Muscle layer of colon (tissue), 2 donors: ENCODE results near the gene SORCS2.
A peak's percentile ranks its signal among the peaks of the same experiment; 100 is the strongest.

Experiments
- H3K27ac ChIP-seq: one replicate; pipeline ENCODE4 v1.7.0; 2013; ENCODE audit warnings: low read depth, mild to moderate bottlenecking, low read length, moderate library complexity
- H3K27me3 ChIP-seq, 2 donors: one replicate each; pipeline ENCODE4 v1.7.0; 2013; ENCODE audit warnings: low read length in 2 of 2, mild to moderate bottlenecking in 2 of 2; ENCODE audit not compliant: insufficient read depth in 2 of 2, control insufficient read depth in 1 of 2
- H3K36me3 ChIP-seq: one replicate; pipeline ENCODE4 v1.7.0; 2013; ENCODE audit warnings: mild to moderate bottlenecking, low read length; ENCODE audit not compliant: insufficient read depth
- H3K4me1 ChIP-seq: one replicate; pipeline ENCODE4 v1.7.0; 2013; ENCODE audit warnings: mild to moderate bottlenecking, low read length; ENCODE audit not compliant: insufficient read depth
- H3K4me3 ChIP-seq, 2 donors: one replicate each; pipeline ENCODE4 v1.7.0; 2013; ENCODE audit warnings: low read length in 2 of 2, low read depth in 1 of 2, mild to moderate bottlenecking in 1 of 2, moderate library complexity in 1 of 2
- H3K9ac ChIP-seq: one replicate; pipeline ENCODE4 v1.7.0; 2013; ENCODE audit warnings: low read length
- H3K9me3 ChIP-seq: one replicate; pipeline ENCODE4 v1.7.0; 2013; ENCODE audit warnings: mild to moderate bottlenecking, low read length
- donor health status: abdominal sarcoma.
- donor health status: Adenocarcinoma of cecum.

Gene SORCS2

DNA sequence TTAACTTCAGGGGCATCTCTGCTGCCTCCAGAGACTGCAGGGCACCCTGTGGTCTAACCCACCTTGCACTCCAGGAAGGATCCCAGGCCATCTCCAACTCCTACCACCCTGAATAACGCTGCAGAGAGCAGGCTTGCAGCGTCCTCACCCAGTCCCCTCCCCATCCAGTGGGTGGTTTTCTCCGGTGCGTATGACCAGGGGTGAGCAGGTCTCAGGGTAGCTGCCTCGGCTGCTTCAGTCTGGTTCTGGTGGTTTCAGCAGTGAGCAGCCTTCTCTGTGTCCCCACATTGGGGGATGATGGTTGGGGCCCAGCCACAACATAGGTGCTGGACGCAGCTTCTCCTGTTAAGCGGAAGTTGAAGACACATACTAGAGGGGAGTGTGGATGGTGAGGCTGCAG, 38.6 kb upstream of the SORCS2 start:
- no peaks in the 10 kb centered on the region for H3K36me3 ChIP-seq
- H3K4me3 ChIP-seq, result no peak overlapping the region
- H3K27me3 ChIP-seq, result no peaks in the 10 kb centered on the region
- H3K27ac ChIP-seq, result no peak overlapping the region
- H3K9me3 ChIP-seq, result no peaks in the 10 kb centered on the region
- no peak overlapping the region for H3K9ac ChIP-seq
- H3K4me1 ChIP-seq, result peaks cover 16% of the 10 kb centered on the region

DNA sequence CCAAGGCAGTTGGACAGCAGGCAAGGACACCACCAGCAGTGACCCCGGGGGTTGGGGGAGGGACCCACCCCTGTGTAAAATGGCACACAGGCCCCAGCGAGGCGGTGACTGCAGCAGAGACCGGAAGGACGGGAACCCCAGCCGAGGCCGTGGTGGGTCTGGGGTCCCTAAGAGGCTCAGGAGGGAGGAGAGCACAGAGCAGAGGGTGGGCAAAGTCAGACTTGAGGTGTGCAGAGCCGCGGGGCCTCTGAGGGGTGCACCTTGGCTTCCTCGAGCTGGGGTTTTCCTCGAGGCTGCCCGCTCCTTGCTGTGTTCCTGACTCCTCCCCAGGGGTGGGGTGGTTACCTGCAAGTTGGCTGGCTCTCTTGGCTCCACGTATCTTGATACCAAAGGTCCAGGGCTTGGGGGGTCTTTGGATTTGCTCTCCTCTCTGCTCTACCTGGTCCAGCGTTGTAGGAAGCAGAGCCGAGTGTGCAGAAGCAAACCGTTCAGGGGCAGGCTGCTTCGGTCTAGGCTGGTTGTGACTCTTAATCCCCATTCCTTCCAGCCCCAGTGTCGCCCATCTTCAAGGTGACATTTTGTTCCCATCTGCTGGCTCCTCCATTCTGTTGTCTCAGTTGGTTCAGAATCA, 37.9 kb upstream of the SORCS2 start:
- no peak overlapping the region for H3K27ac ChIP-seq
- no peaks in the 10 kb centered on the region for H3K36me3 ChIP-seq
- no peaks in the 10 kb centered on the region for H3K27me3 ChIP-seq
- peaks cover 16% of the 10 kb centered on the region for H3K4me1 ChIP-seq
- no peak overlapping the region for H3K9ac ChIP-seq
- H3K9me3 ChIP-seq, result no peaks in the 10 kb centered on the region
- H3K4me3 ChIP-seq, result no peak overlapping the region

DNA sequence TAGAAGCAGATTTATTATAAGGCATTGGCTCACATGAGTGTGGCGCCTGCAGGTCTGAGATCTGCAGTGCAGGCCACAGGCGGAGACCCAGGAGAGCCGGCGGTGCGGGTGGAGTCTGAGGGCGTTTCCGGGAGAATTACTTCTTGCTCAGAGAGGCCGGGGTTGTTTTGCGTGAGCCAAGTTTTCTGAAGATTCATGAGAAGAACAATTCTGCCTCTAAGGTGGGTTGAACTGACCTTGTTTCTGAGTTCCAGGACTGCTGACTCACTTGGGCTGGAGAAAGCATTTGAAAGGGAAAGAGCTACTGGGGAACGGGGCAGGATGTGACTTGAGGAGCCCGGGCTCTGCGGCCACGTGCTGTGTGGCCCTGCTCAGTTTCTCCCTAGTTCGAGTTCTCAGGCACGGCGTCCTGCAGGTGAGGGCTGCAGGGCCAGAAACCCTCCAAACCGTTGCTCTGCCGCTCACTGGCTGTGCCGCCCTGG, 36.7 kb upstream of the SORCS2 start:
- no peak overlapping the region for H3K9ac ChIP-seq
- H3K27ac ChIP-seq, result peak overlapping the region; percentile 29
- H3K9me3 ChIP-seq, result no peaks in the 10 kb centered on the region
- no peaks in the 10 kb centered on the region for H3K36me3 ChIP-seq
- peaks cover 16% of the 10 kb centered on the region for H3K4me1 ChIP-seq
- no peak overlapping the region for H3K4me3 ChIP-seq
- H3K27me3 ChIP-seq, result no peaks in the 10 kb centered on the region

DNA sequence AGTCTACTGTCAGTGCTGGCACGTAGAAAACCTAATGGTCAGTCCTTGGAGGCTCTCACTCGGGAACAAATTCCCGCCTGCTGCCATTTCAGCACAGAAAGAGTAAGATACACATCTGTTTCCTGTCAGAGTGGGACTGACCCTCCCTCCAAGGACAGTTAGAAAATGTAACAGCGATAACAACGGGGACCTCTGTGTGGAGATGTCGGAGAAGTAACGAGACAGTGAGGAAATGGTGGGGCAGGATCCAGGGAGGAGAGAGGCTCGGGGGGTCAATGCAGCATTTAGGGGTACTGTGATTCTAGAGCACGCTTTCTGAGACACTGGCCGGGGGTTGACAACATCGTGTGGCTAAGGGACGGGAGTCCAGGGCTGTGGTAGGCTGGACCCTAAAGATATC, 36.0 kb upstream of the SORCS2 start:
- Histone ChIP-seq H3K27me3 (no peaks in the 10 kb centered on the region), H3K36me3 (no peaks in the 10 kb centered on the region), H3K9me3 (no peaks in the 10 kb centered on the region), H3K9ac (no peak overlapping the region), H3K4me3 (no peak overlapping the region), H3K27ac (peak overlapping the region; percentile 29), H3K4me1 (peaks cover 16% of the 10 kb centered on the region)

DNA sequence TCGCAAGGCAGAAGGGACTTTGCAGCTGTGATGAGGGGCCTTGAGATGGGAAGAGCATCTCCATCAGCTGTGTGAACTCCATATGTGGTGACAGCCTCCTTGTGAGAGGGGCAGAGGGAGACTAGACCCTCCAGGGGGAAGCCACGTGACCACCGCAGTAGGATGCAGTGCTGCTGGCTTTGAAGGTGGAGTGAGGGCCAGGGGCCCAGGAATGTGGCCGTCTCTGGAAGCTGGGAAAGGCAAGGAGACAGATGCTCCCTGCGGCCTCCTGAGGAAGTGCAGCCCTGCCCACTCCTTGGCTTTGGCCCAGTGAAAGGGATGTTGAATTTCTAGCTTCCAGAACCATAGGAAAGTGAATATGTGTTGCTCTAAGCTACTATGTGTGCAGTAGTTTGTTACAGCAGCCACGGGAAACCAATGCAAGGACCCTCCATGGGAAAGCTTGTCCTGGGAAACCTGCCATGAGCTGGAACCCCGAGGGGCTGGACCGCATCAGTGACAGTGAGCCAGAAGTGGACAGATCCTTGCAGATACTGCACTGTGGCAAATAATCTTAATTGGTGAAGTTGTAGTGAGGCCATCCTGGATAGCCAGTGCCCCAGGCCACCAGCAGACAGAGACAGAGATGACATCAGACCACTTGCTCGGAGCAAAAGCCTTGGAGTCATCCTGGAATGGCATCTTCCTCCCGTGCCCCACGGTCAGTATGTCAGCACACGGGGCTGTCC, 35.4 kb upstream of the SORCS2 start:
- Histone ChIP-seq H3K27me3 (no peaks in the 10 kb centered on the region), H3K4me1 (peaks cover 16% of the 10 kb centered on the region), H3K9ac (no peak overlapping the region), H3K36me3 (no peaks in the 10 kb centered on the region), H3K9me3 (no peaks in the 10 kb centered on the region), H3K27ac (no peak overlapping the region), H3K4me3 (no peak overlapping the region)

DNA sequence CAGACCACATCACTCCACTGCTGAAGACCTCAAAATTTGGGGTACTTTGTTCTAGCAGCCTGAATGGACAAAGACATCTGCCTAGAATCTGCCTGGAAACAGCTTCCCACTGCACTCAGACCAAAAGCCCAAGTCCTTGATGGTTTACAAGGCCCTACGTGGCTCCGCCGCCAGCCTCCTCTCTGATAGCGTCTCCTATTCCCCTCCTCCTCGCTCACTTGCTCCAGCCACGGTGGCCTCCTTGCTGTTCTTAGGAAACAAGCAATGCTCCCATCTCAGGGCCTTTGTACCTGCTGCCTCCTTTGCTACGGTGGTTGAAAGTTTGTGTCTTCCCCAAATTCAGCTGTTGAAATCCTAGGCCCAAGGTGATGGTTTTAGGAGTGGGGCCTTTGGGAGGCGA, 34.7 kb upstream of the SORCS2 start:
- Histone ChIP-seq H3K9me3 (no peaks in the 10 kb centered on the region), H3K4me3 (no peak overlapping the region), H3K27ac (no peak overlapping the region), H3K36me3 (no peaks in the 10 kb centered on the region), H3K27me3 (no peaks in the 10 kb centered on the region), H3K4me1 (peaks cover 16% of the 10 kb centered on the region), H3K9ac (no peak overlapping the region)

DNA sequence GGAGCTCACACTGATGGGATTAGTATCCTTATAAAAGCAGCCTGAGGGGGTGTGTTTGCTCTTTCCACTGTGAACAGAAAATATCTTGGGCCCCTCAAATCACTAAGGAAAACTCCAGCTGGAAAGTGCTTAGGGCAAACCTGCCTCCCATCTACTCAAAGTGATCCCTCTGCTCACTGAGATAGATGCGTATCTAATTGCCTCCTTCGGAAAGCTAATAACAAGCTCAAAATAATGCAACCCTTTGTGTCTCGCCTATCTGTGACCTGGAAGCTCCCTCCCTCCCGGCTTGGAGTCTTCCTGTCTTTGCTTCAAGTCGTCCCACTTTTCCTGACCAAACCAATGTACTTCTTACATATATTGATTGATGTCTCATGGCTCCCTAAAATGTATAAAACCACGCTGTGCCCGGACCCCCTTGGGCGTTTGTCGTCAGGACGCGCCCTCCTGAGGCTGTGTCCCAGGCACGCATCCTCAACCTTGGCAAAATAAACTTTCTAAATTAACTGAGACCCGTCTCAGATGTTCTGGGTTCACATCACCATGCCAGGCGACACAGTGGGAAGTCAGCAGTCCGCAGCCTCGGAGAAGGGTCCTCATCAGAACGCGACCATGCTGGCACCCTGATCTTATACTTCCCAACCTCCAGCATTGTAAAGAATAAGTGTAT, 34.1 kb upstream of the SORCS2 start:
- Histone ChIP-seq H3K4me3 (no peak overlapping the region), H3K9me3 (no peaks in the 10 kb centered on the region), H3K4me1 (peaks cover 16% of the 10 kb centered on the region), H3K9ac (no peak overlapping the region), H3K27ac (no peak overlapping the region), H3K36me3 (no peaks in the 10 kb centered on the region), H3K27me3 (no peaks in the 10 kb centered on the region)

DNA sequence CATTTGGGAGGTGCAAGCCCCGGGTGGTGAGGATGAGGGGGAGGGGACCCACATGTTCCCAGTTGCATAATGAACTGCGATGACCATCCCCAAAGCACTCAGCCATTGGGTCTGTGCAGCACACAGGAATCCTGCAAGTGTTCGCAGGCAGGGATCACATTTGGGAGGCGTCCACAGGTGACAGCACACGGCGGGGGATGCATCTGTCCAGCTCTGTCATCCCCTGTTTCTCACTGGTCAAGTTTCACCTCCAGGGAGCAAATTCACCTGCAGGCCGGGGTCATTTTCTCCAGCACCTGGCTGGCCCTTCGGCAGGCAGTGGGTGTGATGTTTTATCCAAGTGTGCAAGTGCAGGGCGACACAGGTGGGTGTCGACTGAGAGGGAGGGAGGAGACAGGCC, 33.3 kb upstream of the SORCS2 start:
- no peaks in the 10 kb centered on the region for H3K9me3 ChIP-seq
- no peaks in the 10 kb centered on the region for H3K27me3 ChIP-seq
- no peak overlapping the region for H3K9ac ChIP-seq
- peaks cover 16% of the 10 kb centered on the region for H3K4me1 ChIP-seq
- no peak overlapping the region for H3K4me3 ChIP-seq
- H3K36me3 ChIP-seq, result no peaks in the 10 kb centered on the region
- H3K27ac ChIP-seq, result no peak overlapping the region

DNA sequence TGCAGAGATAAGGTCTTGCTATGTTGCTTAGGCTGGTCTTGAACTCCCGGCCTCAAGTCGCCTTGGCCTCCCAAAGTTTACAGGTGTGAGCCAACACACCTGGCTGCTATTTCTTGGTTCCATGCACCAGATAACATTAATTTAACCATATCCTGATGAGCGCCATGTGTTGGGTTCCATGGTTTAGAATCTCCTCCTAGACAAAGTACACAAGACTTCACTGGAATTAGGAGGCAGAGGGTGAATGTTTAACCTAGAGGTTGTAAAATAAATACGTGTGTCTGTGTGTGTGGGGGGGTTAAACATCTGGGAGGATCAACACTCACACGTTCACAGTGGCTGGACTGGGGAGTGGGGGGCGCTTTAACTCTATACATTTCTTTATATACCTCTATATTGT, 32.4 kb upstream of the SORCS2 start:
- Histone ChIP-seq H3K9me3 (no peaks in the 10 kb centered on the region), H3K36me3 (no peaks in the 10 kb centered on the region), H3K4me3 (no peak overlapping the region), H3K27me3 (no peaks in the 10 kb centered on the region), H3K9ac (no peak overlapping the region), H3K27ac (no peak overlapping the region), H3K4me1 (peaks cover 16% of the 10 kb centered on the region)

DNA sequence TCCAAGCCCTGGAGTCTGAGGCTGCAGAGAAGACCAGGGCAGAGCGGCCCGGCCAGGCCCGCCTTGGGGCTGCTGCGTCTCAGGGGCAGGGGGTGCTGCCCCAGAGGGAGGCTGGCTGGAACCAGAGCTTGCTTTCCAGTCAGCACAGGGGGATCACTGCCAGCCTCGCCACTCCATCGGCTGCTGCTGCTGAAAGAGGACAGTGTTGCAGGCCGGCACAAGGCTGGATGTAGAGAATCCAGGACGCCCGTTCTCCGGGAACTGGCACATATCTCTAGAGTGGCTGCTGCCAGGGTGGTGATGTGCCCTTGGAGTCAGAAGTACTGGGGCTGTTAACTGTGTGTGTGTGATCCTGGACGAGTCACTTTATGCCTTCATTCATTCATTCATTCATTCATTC, 31.9 kb upstream of the SORCS2 start:
- Histone ChIP-seq H3K27ac (no peak overlapping the region), H3K9me3 (no peaks in the 10 kb centered on the region), H3K27me3 (no peaks in the 10 kb centered on the region), H3K4me1 (peaks cover 16% of the 10 kb centered on the region), H3K4me3 (no peak overlapping the region), H3K9ac (no peak overlapping the region), H3K36me3 (no peaks in the 10 kb centered on the region)

DNA sequence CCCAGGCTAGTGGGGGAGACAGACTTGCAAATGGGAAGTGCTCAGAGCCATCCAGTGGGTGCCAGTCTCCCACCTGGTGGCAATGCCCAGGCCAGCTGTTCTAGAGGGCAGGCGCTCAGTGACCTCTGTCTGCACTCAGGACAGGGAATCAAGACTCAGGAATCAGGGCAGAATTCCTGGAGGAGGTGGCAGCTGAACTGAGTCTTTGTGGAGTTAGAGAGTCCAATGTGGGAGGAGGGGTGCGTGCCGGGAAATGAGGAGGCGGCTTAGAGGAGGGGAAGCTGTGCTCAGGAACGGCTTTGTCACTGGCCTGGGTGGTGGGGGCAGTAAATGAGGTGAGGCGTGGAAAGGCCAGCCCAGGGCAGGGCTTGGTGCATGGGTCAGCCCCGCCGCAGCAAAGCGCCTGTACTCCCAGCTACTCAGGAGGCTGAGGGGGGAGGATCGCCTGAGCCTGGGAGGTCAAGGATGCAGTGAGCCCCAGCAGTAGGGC, 31.3 kb upstream of the SORCS2 start:
- peaks cover 13% of the 10 kb centered on the region for H3K4me1 ChIP-seq
- H3K4me3 ChIP-seq, result no peak overlapping the region
- H3K27ac ChIP-seq, result no peak overlapping the region
- no peaks in the 10 kb centered on the region for H3K9me3 ChIP-seq
- H3K27me3 ChIP-seq, result no peaks in the 10 kb centered on the region
- H3K9ac ChIP-seq, result no peak overlapping the region
- H3K36me3 ChIP-seq, result no peaks in the 10 kb centered on the region
